Mucosa of gallbladder (tissue), 1 donor: ENCODE results near the gene ARHGEF7. TPM values are rescaled to one million over a fixed set of nuclear protein-coding genes. Genes with fewer than 3 reads are reported as not detected.
A peak's percentile ranks its signal among the peaks of the same experiment; 100 is the strongest.

Experiments used
- DNase-seq: peaks from one replicate; pipeline ENCODE4 v3.0.0-alpha.2; 2020; ENCODE audit warnings: low spot score
- total RNA-seq: library from RNA; stranded (reverse); gene quantifications from one replicate; pipeline ENCODE4 v1.2.1, GENCODE V29; 2021
- donor health status: DM: no; HTN: no; CAD: no.

Gene ARHGEF7
- total RNA-seq, 1 donor from 2014 or later = 70.7 TPM

- DNase-seq = no peak
These were observed 209.0 kb downstream of the ARHGEF7 start for GRCh38 chr13:111323950-111324651.

DNA sequence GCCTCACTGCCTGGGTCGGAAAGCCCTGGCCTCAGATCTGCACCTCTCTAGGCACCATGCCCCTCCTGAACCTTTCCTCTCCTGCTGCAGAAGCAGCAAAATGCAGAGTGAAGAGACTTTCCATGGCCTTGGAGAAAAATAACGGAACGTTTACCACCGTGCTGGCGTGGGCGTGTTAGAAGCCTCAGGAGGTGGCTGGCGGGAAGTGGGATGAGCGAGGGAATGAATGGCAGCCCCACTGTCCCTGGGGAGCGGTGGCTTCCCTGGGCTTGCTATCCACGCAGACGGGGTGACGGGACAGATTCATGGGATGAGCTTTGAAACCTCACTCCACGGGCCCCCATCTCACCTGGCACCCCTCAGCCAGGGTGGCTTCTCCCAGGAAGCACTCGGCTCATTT, 209.6 kb downstream of the ARHGEF7 start:
- DNase-seq = no peak

- DNase-seq = no peak
These were observed 210.2 kb downstream of the ARHGEF7 start for GRCh38 chr13:111325146-111325890.

- DNase-seq = no peak
These were observed 211.0 kb downstream of the ARHGEF7 start for GRCh38 chr13:111325941-111326620.

DNA sequence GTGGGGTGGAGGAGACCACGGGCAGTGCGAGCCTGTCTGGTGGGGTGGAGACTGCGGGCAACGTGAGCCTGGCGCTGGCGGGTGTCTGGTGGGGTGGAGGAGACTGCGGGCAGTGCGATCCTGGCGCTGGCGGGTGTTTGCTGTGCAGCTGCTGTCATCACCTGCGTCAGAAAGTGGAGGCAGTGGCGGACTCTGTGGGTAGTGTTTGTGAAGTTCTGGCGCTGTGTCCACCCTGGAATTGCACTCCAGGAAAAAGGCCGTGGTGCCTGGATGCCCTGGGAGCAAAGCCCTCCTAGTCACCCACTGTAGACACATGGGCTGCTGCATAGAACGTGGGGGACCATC, 211.5 kb downstream of the ARHGEF7 start:
- DNase-seq = no peak

- DNase-seq = no peak
These were observed 212.0 kb downstream of the ARHGEF7 start for GRCh38 chr13:111326981-111327642.

DNA sequence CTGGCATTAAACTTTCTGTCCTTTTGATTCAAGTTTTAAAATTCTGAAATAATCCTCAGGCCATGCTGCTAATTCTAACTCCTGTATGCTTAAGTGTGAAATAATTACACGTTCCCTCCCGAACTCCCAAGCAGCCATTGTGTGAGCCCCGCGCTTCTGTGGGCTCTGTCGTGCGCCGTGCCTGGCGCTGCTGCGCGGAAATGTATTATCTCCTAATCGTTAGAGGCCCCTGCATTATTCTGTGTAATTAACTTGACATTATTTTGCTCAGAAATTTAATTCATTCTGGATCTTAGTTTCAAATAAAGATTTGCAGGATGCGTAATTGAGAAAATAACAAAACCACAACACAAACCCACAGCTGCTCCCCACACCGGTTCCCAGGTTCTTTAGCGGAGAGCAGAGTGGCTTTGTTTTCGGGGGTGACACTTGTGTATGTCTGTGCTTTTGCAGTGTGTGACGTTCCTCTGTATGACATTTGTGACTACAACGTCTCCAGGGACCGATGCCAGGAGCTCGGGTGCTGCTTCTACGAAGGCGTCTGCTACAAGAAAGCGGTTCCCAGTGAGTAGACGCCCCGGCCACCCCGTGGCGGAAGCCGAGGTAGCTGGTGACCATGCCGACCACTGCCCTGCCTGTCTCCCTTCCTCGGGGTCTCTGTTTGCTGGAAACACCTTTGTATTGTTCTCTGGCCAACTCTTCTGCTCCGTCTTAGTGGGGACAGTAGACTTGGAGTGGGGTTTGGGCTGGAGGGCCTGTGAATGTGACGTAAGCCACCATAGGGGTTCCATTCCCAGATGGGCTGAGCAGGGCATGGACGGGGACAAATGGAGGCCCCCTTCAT, 212.8 kb downstream of the ARHGEF7 start:
- DNase-seq = no peak

GRCh38 chr13:111328574-111329410, 213.7 kb downstream of the ARHGEF7 start:
- DNase-seq = no peak

DNA sequence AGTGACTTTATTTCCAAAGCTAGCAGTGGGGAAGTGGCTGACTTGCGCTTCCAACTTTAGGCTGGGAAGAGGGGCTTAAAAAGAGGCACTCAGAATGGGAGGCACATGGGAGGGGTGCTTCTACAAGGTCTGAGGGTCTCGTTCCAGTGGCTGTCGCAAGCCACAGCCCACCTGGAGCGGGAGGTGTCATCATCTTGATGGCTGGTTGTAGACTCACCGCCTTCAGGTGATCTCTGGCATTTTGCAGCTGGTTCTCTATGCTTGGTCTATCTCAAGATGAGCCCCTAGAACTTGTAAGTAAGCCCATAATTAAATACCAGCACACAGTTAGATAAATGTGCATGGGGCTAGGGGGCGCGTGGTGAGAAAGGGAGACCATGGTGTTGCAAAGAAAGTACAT, 214.5 kb downstream of the ARHGEF7 start:
- DNase-seq = no peak

DNA sequence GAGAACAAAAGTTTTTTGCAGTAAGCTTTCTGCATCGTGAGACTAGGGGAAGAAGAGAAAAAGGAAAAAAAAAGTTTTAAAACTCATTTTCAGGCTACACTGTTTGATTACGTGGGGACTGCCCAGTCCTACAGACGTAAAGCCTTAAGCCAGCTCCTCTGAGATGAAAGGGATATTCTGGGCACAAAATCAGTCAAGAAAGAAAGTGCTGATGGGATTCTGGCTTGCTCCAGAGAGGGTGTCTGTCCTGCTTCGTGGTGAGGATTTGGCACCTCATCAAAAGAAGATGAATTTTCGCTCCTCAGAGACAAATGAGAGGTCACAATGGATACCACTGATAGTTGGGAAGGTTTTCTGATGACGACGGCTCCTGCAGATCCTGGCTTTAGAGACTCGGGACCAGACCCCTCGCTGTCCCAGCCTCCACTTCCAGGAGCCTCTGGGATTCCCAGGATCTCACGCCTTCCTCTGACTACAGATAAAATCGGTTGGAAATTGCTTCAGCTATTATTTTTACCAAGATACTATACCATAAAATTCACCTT, 215.0 kb downstream of the ARHGEF7 start:
- no peak for DNase-seq

DNA sequence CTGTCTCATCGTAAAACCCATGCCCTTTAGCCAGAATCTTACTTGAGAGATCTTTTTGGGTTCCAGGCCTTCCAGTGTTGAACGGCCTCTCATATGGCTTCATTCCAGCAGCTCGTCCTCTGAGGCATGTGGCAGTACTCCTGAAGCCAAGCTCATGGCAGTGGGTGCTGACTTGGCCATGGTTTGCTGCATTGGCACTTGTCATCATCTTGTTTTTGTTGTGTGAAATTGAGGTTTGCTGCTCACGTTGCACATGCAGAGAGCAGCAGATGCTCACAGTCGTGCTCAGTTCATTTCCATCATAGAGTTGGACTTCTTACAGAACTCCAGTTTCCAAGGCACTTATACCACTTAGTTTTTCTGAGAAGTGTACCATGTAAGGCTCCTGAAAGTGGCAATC, 220.2 kb downstream of the ARHGEF7 start:
- no peak for DNase-seq

DNA sequence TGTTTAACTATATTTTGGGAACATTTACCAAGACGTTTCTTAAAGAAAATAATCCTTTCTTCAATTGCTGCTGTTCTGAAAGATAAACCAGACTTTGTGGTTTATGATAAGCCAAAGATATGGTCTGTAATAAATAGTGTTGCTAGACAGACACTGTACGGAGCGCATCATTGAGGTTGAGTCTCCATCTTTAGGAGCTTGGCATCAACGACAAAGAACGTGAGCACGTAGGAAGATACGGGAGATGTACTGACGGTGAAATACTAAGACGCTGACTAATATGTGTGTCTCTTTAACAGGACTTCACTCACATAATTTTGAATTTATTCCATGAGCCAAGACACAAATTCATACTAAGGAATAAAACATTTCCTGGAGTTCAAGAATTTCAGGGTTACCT, 221.6 kb downstream of the ARHGEF7 start:
- no peak for DNase-seq

- peak; percentile 7 for DNase-seq
These were observed 222.1 kb downstream of the ARHGEF7 start for GRCh38 chr13:111337206-111337605.

DNA sequence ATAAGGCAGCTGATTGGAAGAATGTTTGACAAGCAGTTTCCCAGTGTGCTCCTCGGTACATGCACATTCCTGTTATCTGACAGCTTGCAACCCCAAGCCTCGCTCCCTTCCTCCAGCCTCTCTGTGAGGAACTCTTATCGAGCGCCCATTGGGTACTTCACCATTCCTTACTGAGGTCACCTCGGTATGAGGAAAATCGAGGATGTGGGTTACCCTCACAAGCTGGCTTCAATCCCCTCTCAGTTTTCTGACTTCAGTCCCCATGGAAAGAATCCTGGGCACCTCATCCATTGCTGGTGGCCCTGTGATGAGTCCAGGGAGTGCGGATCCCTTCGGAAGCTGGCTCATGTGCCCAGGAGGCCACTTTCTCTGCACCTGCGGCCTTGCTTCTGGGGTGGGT, 222.6 kb downstream of the ARHGEF7 start:
- peak; percentile 3 for DNase-seq

GRCh38 chr13:111338841-111339240, 223.7 kb downstream of the ARHGEF7 start:
- DNase-seq = peak; percentile 5

DNA sequence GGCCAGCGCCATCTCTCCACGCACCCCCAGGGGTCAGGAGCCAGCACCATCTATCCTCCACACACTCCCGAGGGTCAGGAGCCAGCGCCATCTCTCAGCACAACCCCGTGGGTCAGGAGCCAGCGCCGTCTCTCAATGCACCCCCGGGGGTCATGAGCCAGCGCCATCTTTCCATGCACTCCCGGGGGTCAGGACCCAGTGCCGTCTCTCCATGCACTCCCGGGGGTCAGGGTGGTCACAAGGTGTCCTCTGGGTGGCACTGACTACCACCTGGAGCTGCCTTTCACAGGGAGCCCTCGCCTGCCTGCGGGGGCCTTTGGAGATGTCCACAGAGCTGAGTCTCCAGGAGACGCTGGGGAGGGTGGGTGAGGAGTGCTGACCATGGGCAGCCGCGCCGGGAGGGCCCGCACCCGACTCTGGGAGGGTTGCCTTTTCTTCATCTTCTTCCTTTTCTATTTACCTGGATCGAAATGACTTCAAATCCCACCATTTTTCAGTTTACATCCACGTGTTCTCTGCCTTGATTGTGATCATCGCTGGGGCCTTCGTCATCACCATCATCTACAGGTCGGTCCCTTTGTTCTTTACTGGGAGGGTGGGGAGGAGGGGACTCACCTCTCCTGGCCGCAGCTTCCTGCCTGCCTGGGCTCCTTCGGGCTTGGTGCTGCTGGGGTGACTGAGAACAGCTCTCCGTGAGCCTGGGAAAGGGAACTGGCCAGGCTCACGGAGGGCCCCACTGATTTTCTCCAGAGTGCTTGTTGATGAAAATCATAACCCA, 224.4 kb downstream of the ARHGEF7 start:
- peak; percentile 9 for DNase-seq

DNA sequence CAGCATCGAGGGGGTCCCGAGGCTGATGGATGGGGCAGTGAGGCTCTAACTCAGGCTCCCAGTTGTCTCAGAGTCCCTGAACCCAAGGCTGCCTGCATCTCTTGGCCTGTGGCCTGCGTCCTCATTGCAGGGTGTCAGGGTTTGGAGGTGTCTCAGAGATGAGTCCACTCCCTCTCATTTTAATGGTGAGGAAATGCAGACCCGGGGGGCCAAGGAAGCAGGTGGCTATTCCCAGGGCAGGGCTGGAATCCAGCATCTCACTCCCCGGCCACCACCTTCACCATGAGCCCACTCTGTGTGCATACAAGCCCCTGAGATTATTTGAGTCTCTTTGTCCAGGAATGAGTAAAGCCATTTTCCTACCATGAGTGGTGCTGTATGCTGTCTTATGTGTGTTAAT, 226.8 kb downstream of the ARHGEF7 start:
- peak; percentile 7 for DNase-seq

GRCh38 chr13:111342721-111343120, 227.6 kb downstream of the ARHGEF7 start:
- peak; percentile 2 for DNase-seq

DNA sequence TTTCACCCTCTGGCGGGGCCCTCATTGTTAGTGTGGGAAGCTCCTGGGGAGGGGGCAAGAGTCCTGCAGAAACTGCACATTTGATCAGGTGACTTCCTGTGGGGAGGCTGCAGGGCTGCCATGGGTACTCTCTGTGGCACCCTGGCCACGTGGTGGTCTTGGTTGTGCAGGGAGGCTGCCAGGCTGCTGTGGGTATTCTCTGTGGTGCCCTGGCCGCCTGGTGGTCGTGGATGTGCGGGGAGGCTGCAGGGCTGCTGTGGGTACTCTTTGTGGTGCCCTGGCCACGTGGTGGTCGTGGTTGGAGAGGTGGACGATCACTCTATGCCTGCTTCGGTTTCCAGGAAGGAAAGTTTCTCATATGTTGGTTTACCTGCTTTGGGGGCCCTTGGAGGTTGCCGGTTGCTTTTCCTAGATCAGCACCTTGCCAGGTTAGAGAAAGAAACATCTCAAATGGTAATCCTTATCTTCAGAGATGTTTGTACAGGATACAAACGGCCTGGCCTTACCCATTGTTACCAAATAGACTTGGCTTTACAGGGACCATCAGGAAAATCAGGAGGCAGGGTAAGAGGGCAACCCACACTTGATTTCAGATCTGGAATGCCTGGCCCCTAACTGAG, 228.2 kb downstream of the ARHGEF7 start:
- peak; percentile 5 for DNase-seq
